Keratinocyte (primary cell): Measurements from ENCODE around the gene RPL29. TPM values are rescaled to one million over a fixed set of nuclear protein-coding genes. Genes with fewer than 3 reads are reported as not detected.

ENCODE experiments used
- DNase-seq: peaks from one replicate; pipeline ENCODE4 v3.0.0-alpha.2; 2011; ENCODE audit warnings: low read depth, missing footprints, low spot score
- FAIRE-seq: peaks from 2 replicates; lab custom pipeline; 2011; peaks lifted over from hg19 to GRCh38; lab: Jason Lieb, UNC
- H2AFZ ChIP-seq: 2 replicates; pipeline ENCODE4 v1.6.0; 2012; ENCODE audit warnings: low read length, control low read depth, inconsistent platforms; ENCODE audit not compliant: control insufficient read depth
- H3K27ac ChIP-seq: 2 replicates; pipeline ENCODE4 v1.5.1; 2011; ENCODE audit warnings: low read length; ENCODE audit not compliant: control insufficient read depth, insufficient read depth
- H3K27me3 ChIP-seq: 3 replicates; pipeline ENCODE4 v1.6.0; 2011; ENCODE audit warnings: low read length; ENCODE audit not compliant: control insufficient read depth, insufficient read depth; ENCODE audit errors: extremely low read depth
- H3K36me3 ChIP-seq, 2 experiments: 2 replicates in 1 of 2; 3 replicates in 1 of 2; pipeline ENCODE4 v1.5.1; 2011; ENCODE audit warnings: low read length in 2 of 2, mild to moderate bottlenecking in 1 of 2; ENCODE audit not compliant: control insufficient read depth in 2 of 2, insufficient read depth in 2 of 2; ENCODE audit errors: extremely low read depth in 1 of 2
- H3K4me1 ChIP-seq: 3 replicates; pipeline ENCODE4 v1.5.1; 2011; ENCODE audit warnings: low read length; ENCODE audit not compliant: control insufficient read depth, insufficient read depth; ENCODE audit errors: extremely low read depth
- H3K4me2 ChIP-seq: 3 replicates; pipeline ENCODE4 v1.6.0; 2011; ENCODE audit warnings: low read depth, low read length; ENCODE audit not compliant: control insufficient read depth, insufficient read depth; ENCODE audit errors: extremely low read depth
- H3K4me3 ChIP-seq, 3 experiments: fragments of 200-600 bp in 1 of 3; sonication (generic) in 1 of 3; 2 replicates in 2 of 3; 3 replicates in 1 of 3; pipeline ENCODE4 v1.5.1; 2011 to 2016; ENCODE audit warnings: low read length in 3 of 3, mild to moderate bottlenecking in 3 of 3, control low read depth in 2 of 3, inconsistent platforms in 1 of 3, low read depth in 1 of 3, mixed read lengths in 1 of 3, mixed run types in 1 of 3, moderate library complexity in 1 of 3; ENCODE audit not compliant: control insufficient read depth in 2 of 3, insufficient read depth in 2 of 3; ENCODE audit errors: extremely low read depth in 1 of 3
- H3K79me2 ChIP-seq: 2 replicates; pipeline ENCODE4 v1.6.0; 2012; ENCODE audit warnings: low read length; ENCODE audit not compliant: control insufficient read depth, insufficient read depth
- H3K9ac ChIP-seq: 3 replicates; pipeline ENCODE4 v1.6.0; 2011; ENCODE audit warnings: low read length; ENCODE audit not compliant: control insufficient read depth, insufficient read depth; ENCODE audit errors: extremely low read depth
- H3K9me1 ChIP-seq: 3 replicates; pipeline ENCODE4 v1.6.0; 2011; ENCODE audit warnings: low read length; ENCODE audit not compliant: control insufficient read depth, insufficient read depth; ENCODE audit errors: extremely low read depth
- H3K9me3 ChIP-seq: 2 replicates; pipeline ENCODE4 v1.5.1; 2012; ENCODE audit warnings: low read depth, low read length; ENCODE audit not compliant: control insufficient read depth
- H4K20me1 ChIP-seq: 3 replicates; pipeline ENCODE4 v1.6.0; 2011; ENCODE audit warnings: low read length; ENCODE audit not compliant: control insufficient read depth, insufficient read depth; ENCODE audit errors: extremely low read depth
- EZH2 ChIP-seq: IDR thresholded peaks from one replicate; pipeline ENCODE4 v1.6.1; 2012; ENCODE audit warnings: inconsistent platforms, mild to moderate bottlenecking, low read length, moderate library complexity
- dilution Hi-C: fragments of 300-500 bp; cut with MboI; formaldehyde crosslinking; loops from one replicate; pipeline ENCODE4 v1.7.0; 2020; ENCODE audit warnings: low sequenced_read_pairs; ENCODE audit not compliant: extremely low pct_ligation_motif_present
- polyA minus RNA-seq, 3 experiments: library from RNA; depleted of rRNA, polyadenylated mRNA; stranded (reverse); fragments of >200 nt; gene quantifications; 1 replicate in 1 of 3; 2 replicates in 1 of 3; 3 replicates in 1 of 3; pipeline ENCODE4 v1.2.3, GENCODE V29; 2011
- polyA plus RNA-seq, 5 experiments: library from polyadenylated mRNA; depleted of rRNA in 3 of 5; stranded (reverse) in 3 of 5; stranded (forward) in 1 of 5; unstranded in 1 of 5; fragments of >200 nt; gene quantifications; 1 replicate in 1 of 5; 2 replicates in 3 of 5; 3 replicates in 1 of 5; pipeline versions ENCODE4 v1.2.1 to v1.2.3, GENCODE V29; 2011 to 2012; ENCODE audit warnings: missing spikeins in 2 of 5, low read depth in 1 of 5, low replicate concordance in 1 of 5
- TF ChIP-seq, protein P1 (sequence below), 3 experiments: IDR thresholded peaks in 1 of 3; conservative IDR thresholded peaks in 1 of 3; optimal IDR thresholded peaks in 1 of 3; 2 replicates in 2 of 3; 3 replicates in 1 of 3; pipeline versions ENCODE3 to v1.5.1; 2011; ENCODE audit warnings: low read length in 3 of 3, mild to moderate bottlenecking in 3 of 3, moderate library complexity in 2 of 3, control low read depth in 1 of 3, inconsistent platforms in 1 of 3; ENCODE audit not compliant: insufficient read depth in 2 of 3; ENCODE audit errors: extremely low read depth in 1 of 3

The RPL29 gene
- polyA plus RNA-seq (1,648 to 2,317 TPM (median 2,262 TPM) in 3 replicates), polyA minus RNA-seq (629 to 1,712 TPM (median 1,279 TPM) in 3 replicates)
- polyA plus RNA-seq (2011; ENCODE audit: low read depth), result 230 TPM
- 2,612 and 3,378 TPM in 2 replicates for polyA plus RNA-seq (2011; cell fraction: cytosol; rRNA removed)
- 709 and 840 TPM in 2 replicates for polyA plus RNA-seq (2011; cell fraction: nucleus; rRNA removed)
- 2,251 and 2,683 TPM in 2 replicates for polyA plus RNA-seq (2012; ENCODE audit: low replicate concordance)
- polyA minus RNA-seq (2011; cell fraction: cytosol; rRNA and poly(A)+ RNA removed), result 1,741 TPM
- 213 and 241 TPM in 2 replicates for polyA minus RNA-seq (2011; cell fraction: nucleus; rRNA and poly(A)+ RNA removed)

DNA sequence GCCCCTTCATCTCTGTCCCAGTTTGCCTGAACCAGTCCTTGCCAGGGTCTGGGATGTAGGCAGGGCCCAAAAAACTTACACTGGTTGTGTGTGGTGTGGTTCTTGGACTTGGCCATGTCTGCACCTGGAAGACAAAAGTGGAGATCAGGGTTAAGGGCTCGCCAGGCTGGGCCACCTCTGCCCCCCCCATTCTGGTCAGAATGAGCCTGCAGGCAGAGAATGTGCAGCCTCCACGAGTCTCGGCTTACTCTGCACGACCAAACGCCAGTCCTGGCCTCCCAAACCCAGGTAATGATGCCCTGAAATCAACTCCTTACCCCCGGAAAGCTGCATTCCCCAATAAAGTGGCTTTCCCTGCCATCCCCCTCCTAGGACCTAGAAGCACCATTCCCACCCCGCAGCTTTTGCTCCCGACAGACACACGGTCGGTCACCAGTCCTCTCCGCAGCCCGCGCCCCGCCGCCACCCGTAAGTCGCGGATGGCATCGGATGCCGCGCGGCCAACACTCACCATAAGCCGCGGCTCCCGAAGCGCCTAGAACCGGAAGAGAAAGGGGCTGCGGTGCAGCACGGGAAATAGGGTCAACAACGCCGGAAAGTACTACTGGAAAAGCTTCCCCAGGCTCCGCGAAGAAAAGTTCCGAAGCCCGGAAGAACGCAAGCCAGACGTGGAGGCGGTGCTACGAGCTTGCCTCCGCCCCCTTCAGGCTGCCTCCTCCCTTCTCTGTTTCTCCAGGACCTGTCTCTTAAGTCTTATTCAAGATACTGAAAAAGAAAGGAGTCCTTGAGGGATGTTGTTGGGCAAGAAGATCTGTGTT is at the start of gene RPL29:
TSS of gene RPL29 (minus strand) at position 550 of the 818 bp plus-strand sequence. CDS start at position 116, 434 bp downstream.
- Histone ChIP-seq H3K4me2 (peak within 1 kb of the TSS; percentile 99), H4K20me1 (peaks cover 9% of the 10 kb centered on the region), H3K79me2 (peaks cover 32% of the 10 kb centered on the region), H3K27me3 (no peaks in the 10 kb centered on the region), H3K27ac (peak within 1 kb of the TSS; percentile 90), H3K9ac (peak within 1 kb of the TSS; percentile 100), H3K9me1 (peaks cover 3% of the 10 kb centered on the region), H3K9me3 (no peaks in the 10 kb centered on the region), H2AFZ (peak within 1 kb of the TSS; percentile 72), H3K36me3 (peaks cover 23 to 34% of the 10 kb centered on the region in 2 experiments), H3K4me1 (peaks cover 25% of the 10 kb centered on the region), H3K4me3 (peak within 1 kb of the TSS; percentile 79 to 100 (median 99))
- TF ChIP-seq, protein P1, sequence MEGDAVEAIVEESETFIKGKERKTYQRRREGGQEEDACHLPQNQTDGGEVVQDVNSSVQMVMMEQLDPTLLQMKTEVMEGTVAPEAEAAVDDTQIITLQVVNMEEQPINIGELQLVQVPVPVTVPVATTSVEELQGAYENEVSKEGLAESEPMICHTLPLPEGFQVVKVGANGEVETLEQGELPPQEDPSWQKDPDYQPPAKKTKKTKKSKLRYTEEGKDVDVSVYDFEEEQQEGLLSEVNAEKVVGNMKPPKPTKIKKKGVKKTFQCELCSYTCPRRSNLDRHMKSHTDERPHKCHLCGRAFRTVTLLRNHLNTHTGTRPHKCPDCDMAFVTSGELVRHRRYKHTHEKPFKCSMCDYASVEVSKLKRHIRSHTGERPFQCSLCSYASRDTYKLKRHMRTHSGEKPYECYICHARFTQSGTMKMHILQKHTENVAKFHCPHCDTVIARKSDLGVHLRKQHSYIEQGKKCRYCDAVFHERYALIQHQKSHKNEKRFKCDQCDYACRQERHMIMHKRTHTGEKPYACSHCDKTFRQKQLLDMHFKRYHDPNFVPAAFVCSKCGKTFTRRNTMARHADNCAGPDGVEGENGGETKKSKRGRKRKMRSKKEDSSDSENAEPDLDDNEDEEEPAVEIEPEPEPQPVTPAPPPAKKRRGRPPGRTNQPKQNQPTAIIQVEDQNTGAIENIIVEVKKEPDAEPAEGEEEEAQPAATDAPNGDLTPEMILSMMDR (optimal IDR thresholded peaks at IDR 0.05 in 1 of 3, IDR thresholded peaks at IDR 0.05 in 1 of 3, conservative IDR thresholded peaks at IDR 0.05 in 1 of 3; ENCODE audit: extremely low read depth in 1 of 3, insufficient read depth in 2 of 3, low read length in 3 of 3), result no peak
- TF ChIP-seq EZH2, result no peak
- dilution Hi-C loops, result no loop called here
- FAIRE-seq, result peak; percentile 90
- DNase-seq, result peak; percentile 86

- Histone ChIP-seq H2AFZ (no peak overlapping the region), H3K9ac (peak overlapping the region; percentile 99), H3K79me2 (peaks cover 5% of the 10 kb centered on the region), H4K20me1 (no peaks in the 10 kb centered on the region), H3K9me1 (no peaks in the 10 kb centered on the region), H3K9me3 (no peaks in the 10 kb centered on the region), H3K4me3 (no peak overlapping the region), H3K4me2 (peak overlapping the region; percentile 100), H3K4me1 (peaks cover 67% of the 10 kb centered on the region), H3K27ac (peak overlapping the region; percentile 100), H3K36me3 (peaks cover 9 to 22% of the 10 kb centered on the region in 2 experiments), H3K27me3 (no peaks in the 10 kb centered on the region)
- FAIRE-seq, result no peak
- no peak for TF ChIP-seq EZH2
- TF ChIP-seq, protein P1 (optimal IDR thresholded peaks at IDR 0.05 in 1 of 3, IDR thresholded peaks at IDR 0.05 in 1 of 3, conservative IDR thresholded peaks at IDR 0.05 in 1 of 3; ENCODE audit: extremely low read depth in 1 of 3, insufficient read depth in 2 of 3, low read length in 3 of 3), result no peak
- DNase-seq, result no peak
- dilution Hi-C loops, result no loop called here
Observed at GRCh38 chr3:52044869-52045619, 49.3 kb upstream of the RPL29 start.
